Adrenal gland (tissue), 12 donors: ENCODE results near the gene CACNA1I. TPM values are rescaled to one million over a fixed set of nuclear protein-coding genes. Genes with fewer than 3 reads are reported as not detected.

ENCODE experiments used
- DNase-seq, 7 donors: peaks; one replicate each; pipeline ENCODE4 v3.0.0-alpha.2; 2019 to 2020
- H3K27ac ChIP-seq, 5 donors: fragments of 200-600 bp; sonication (generic) in 4 of 5; 1 replicate in 3 of 5; 2 replicates in 2 of 5; pipeline versions ENCODE4 v1.5.1 to v1.8.0; 2016 to 2020; ENCODE audit warnings: mild to moderate bottlenecking in 1 of 5
- H3K27me3 ChIP-seq: fragments of 200-600 bp; 2 replicates; pipeline ENCODE4 v1.8.0; 2021
- H3K36me3 ChIP-seq, 2 donors: fragments of 200-600 bp; replicated peaks in 1 of 2; 1 replicate in 1 of 2; 2 replicates in 1 of 2; pipeline versions ENCODE4 v1.5.1 to v1.8.0; 2018 to 2022
- H3K4me1 ChIP-seq, 2 donors: fragments of 200-600 bp; replicated peaks in 1 of 2; 1 replicate in 1 of 2; 2 replicates in 1 of 2; pipeline versions ENCODE4 v1.5.1 to v1.8.0; 2018 to 2021
- H3K4me3 ChIP-seq, 4 donors: fragments of 200-600 bp; sonication (generic) in 3 of 4; one replicate each; pipeline ENCODE4 v1.5.1; 2016 to 2018
- H3K9me3 ChIP-seq, 3 donors: fragments of 200-600 bp; sonication (generic) in 1 of 3; replicated peaks in 1 of 3; 1 replicate in 2 of 3; 2 replicates in 1 of 3; pipeline versions ENCODE4 v1.5.1 to v1.8.0; 2016 to 2021
- POLR2A ChIP-seq, 2 donors: fragments of 450-650 bp; IDR thresholded peaks; one replicate each; pipeline ENCODE4 v1.6.1; 2017; ENCODE audit warnings: antibody characterized with exemption in 2 of 2, mild to moderate bottlenecking in 2 of 2, moderate library complexity in 1 of 2
- WGBS, 4 donors: extraction: QIAGEN DNeasy Blood & Tissue Kit in 2 of 4; methylation state at CpG; one replicate each; pipeline versions ENCODE4 v1.1.5 to v1.1.7; 2013 to 2017; 5-methylcytosine and 5-hydroxymethylcytosine counted together
- intact Hi-C, 2 donors: fragments of 100-400 bp; cut with DNase I; formaldehyde crosslinking; loops; one replicate each; pipeline versions ENCODE4 v1.14.1 to v1.15.0; 2022 to 2023
- polyA plus RNA-seq, 3 donors: library from polyadenylated mRNA; stranded (reverse); fragments of 200-250 nt in 2 of 3; fragments of 350-450 nt in 1 of 3; fragmentation: Illumina TruSeq in 1 of 3; extraction: RNeasy Lipid Tissue Mini Kit (QIAGEN cat#74804) in 1 of 3; gene quantifications; one replicate each; pipeline ENCODE4 v1.2.3, GENCODE V29; 2013 to 2014
- total RNA-seq, 9 donors: library from RNA; depleted of rRNA in 4 of 9; stranded (reverse); fragments of >200 nt in 4 of 9; fragments of 120-200 nt in 1 of 9; fragmentation: NEBNext Ultra II Directional in 1 of 9; extraction: Animal tissue kit (Norgen Biotek cat#: 25700) in 1 of 9; gene quantifications; one replicate each; pipeline versions ENCODE4 v1.1.0 to v1.2.4, GENCODE V29; 2013 to 2023
- TF ChIP-seq, protein P1 (sequence below), 6 experiments: fragments of 450-650 bp in 4 of 6; fragments of 200-600 bp in 2 of 6; sonication (generic) in 1 of 6; IDR thresholded peaks; 1 replicate in 5 of 6; 2 replicates in 1 of 6; pipeline versions ENCODE4 v1.5.1 to v1.8.0; 2016 to 2021; ENCODE audit warnings: antibody characterized with exemption in 6 of 6, mild to moderate bottlenecking in 2 of 6, moderate library complexity in 1 of 6
- donor health status: healthy with polysubstance abuse.
- donor health status: Bipolar disorder and iron deficiency.
- donor health status: DM: yes; HTN: yes; CAD: no.
- donor health status: DM: no; HTN: no; CAD: no.
- donor health status: DM: no; HTN: no; CAD: no.
- donor health status: DM: yes; HTN: yes; CAD: no.

Gene CACNA1I
- total and polyA plus RNA-seq, 12 donors = 0.06 to 20.1 (median 3.2) TPM

GRCh38 chr22:39654131-39654926 is 83.8 kb downstream of the CACNA1I start:
- Histone ChIP-seq H3K27me3 (no peaks in the 10 kb centered on the region), H3K36me3 (no peaks in the 10 kb centered on the region), H3K9me3 (no peaks in the 10 kb centered on the region), H3K27ac (no peak overlapping the region), H3K4me3 (no peak overlapping the region), H3K4me1 (no peaks in the 10 kb centered on the region)
- no peak for TF ChIP-seq POLR2A (IDR thresholded peaks at IDR 0.05)
- TF ChIP-seq, protein P1, sequence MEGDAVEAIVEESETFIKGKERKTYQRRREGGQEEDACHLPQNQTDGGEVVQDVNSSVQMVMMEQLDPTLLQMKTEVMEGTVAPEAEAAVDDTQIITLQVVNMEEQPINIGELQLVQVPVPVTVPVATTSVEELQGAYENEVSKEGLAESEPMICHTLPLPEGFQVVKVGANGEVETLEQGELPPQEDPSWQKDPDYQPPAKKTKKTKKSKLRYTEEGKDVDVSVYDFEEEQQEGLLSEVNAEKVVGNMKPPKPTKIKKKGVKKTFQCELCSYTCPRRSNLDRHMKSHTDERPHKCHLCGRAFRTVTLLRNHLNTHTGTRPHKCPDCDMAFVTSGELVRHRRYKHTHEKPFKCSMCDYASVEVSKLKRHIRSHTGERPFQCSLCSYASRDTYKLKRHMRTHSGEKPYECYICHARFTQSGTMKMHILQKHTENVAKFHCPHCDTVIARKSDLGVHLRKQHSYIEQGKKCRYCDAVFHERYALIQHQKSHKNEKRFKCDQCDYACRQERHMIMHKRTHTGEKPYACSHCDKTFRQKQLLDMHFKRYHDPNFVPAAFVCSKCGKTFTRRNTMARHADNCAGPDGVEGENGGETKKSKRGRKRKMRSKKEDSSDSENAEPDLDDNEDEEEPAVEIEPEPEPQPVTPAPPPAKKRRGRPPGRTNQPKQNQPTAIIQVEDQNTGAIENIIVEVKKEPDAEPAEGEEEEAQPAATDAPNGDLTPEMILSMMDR (IDR thresholded peaks at IDR 0.05) = no peak
- no peak for DNase-seq
- intact Hi-C loops = no loop called here
- 86 to 91% (median 89%) methylated on average over 5 to 10 of the region's 10 CpGs for WGBS, 4 donors

DNA sequence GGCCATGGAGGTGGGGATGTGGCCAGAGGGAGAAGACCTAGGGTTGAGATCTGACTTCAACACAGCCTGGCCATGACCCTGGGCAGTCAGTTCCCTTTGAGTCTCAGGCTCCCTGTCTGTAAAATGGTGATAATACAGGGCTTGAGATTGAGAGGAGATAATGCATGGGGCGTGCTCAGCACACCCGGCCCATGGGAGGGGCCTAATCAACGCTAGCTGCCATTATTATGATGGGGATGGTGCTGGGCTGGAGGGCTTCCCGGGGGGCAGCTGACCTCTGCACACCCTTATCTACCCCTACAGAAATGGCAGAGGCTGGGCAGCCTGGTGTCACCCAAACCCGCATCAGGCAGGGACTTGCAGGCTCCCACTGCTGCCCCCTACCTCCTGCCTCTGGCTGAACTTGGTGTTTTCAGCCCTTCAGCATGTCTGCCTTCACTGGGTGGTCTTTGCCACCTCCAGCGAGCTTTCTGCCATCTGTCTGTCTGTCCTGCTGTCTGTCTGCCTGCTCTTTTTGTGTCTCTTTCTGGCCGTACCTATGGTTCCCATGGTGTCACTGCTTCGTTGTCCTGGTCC is 84.5 kb downstream of the CACNA1I start:
- no peak for TF ChIP-seq POLR2A (IDR thresholded peaks at IDR 0.05)
- TF ChIP-seq, protein P1 (IDR thresholded peaks at IDR 0.05) = no peak
- 56 to 69% (median 61%) methylated on average over 3 to 8 of the region's 8 CpGs for WGBS, 4 donors
- Histone ChIP-seq H3K27ac (no peak overlapping the region), H3K9me3 (no peaks in the 10 kb centered on the region), H3K4me1 (no peaks in the 10 kb centered on the region), H3K27me3 (no peaks in the 10 kb centered on the region), H3K36me3 (no peaks in the 10 kb centered on the region), H3K4me3 (no peak overlapping the region)
- intact Hi-C loops = no loop called here
- no peak for DNase-seq

DNA sequence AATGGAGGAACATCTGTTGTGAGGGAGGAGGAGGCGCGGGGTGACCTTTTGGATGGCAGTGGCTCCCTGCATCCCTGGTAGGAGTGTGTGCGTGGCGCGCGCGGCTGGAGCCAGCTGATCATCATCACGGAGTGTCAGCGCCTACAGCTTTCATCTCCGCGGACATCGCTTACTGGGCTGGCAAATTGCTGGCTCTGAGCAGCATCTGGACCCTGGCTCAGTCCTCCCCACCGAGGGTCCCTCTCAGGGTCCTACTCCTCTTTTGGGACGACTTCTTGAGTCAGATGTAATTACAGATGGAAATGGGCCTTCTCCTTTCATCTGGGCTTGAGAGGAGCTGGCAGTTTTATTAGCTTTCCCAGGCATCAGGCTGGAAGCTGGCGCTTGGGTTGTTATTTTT is 85.3 kb downstream of the CACNA1I start:
- no peaks in the 10 kb centered on the region for H3K36me3 ChIP-seq
- no peak overlapping the region for H3K27ac ChIP-seq
- TF ChIP-seq, protein P1 (IDR thresholded peaks at IDR 0.05) = no peak
- no peak for TF ChIP-seq POLR2A (IDR thresholded peaks at IDR 0.05)
- intact Hi-C loops = no loop called here
- no peaks in the 10 kb centered on the region for H3K9me3 ChIP-seq
- no peak overlapping the region for H3K4me3 ChIP-seq
- DNase-seq = no peak
- H3K27me3 ChIP-seq = peaks cover 3% of the 10 kb centered on the region
- no peaks in the 10 kb centered on the region for H3K4me1 ChIP-seq
- 48 to 65% (median 54%) methylated on average over 9 to 15 of the region's 15 CpGs for WGBS, 4 donors

GRCh38 chr22:39656495-39657490 is 86.2 kb downstream of the CACNA1I start:
- no peaks in the 10 kb centered on the region for H3K4me1 ChIP-seq
- no peak overlapping the region for H3K27ac ChIP-seq
- H3K4me3 ChIP-seq = no peak overlapping the region
- no peaks in the 10 kb centered on the region for H3K9me3 ChIP-seq
- H3K27me3 ChIP-seq = peaks cover 13% of the 10 kb centered on the region
- no peak for DNase-seq
- TF ChIP-seq POLR2A (IDR thresholded peaks at IDR 0.05) = no peak
- TF ChIP-seq, protein P1 (IDR thresholded peaks at IDR 0.05) = no peak
- 56 to 75% (median 62%) methylated on average over 15 to 17 of the region's 17 CpGs for WGBS, 4 donors
- intact Hi-C loops = no loop called here
- no peaks in the 10 kb centered on the region for H3K36me3 ChIP-seq
